ENCODE results near the gene RIN2. TPM values are rescaled to one million over a fixed set of nuclear protein-coding genes. Genes with fewer than 3 reads are reported as not detected.
"Not testable (repeated sequence)": the region's sequence is repeated elsewhere in the genome, so short reads cannot be mapped to it uniquely, and the experiment has no call there.

RIN2 gene
- total RNA-seq, 1 donor: 55.7 TPM

- Histone ChIP-seq H3K27me3 (ENCODE audit: insufficient read depth, low read length) (no peaks in the 10 kb centered on the region), H3K9me3 (ENCODE audit: low read depth, low read length) (no peaks in the 10 kb centered on the region), H3K4me1 (ENCODE audit: insufficient read depth, low read length) (no peaks in the 10 kb centered on the region), H3K4me2 (ENCODE audit: insufficient read depth, low read length) (no peak overlapping the region), H3K27ac (ENCODE audit: low read depth, low read length) (no peak overlapping the region), H3K4me3 (ENCODE audit: insufficient read depth, low read length) (no peak overlapping the region), H2AFZ (ENCODE audit: low read length) (no peak overlapping the region), H3K79me2 (ENCODE audit: insufficient read depth, low read length) (peaks cover 2% of the 10 kb centered on the region), H4K20me1 (ENCODE audit: insufficient read depth, low read length) (no peaks in the 10 kb centered on the region), H3K36me3 (ENCODE audit: insufficient read depth, low read length) (peaks cover 16% of the 10 kb centered on the region)
- no peak for DNase-seq (ENCODE audit: insufficient read length, low spot score, missing footprints)
- TF ChIP-seq CTCF (IDR thresholded peaks at IDR 0.05; ENCODE audit: extremely low read depth, low read depth, low read length): no peak
Measured at GRCh38 chr20:19799325-19799724, 41.3 kb downstream of the RIN2 start.

DNA sequence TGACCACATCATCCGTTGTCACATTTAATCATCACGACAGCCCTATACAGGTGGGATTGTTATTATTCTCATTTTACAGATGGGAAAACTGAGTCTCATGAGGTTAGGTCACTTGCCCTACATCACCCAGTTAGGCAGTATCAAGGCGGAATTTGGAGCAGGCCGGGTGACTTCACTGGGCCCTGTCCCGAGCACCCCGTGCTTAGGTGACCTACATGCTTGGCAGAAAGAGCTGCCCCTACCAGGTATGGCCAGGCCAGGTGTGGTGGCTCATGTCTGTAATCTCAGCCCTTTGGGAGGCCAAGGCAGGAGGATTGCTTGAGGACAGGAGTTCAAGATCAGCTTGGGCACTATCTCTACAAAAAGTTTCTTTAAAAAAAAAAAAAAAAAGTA, 44.0 kb downstream of the RIN2 start:
- Histone ChIP-seq H3K4me1 (ENCODE audit: insufficient read depth, low read length) (peaks cover 7% of the 10 kb centered on the region), H2AFZ (ENCODE audit: low read length) (no peak overlapping the region), H3K4me3 (ENCODE audit: insufficient read depth, low read length) (no peak overlapping the region), H3K27me3 (ENCODE audit: insufficient read depth, low read length) (no peaks in the 10 kb centered on the region), H4K20me1 (ENCODE audit: insufficient read depth, low read length) (no peaks in the 10 kb centered on the region), H3K79me2 (ENCODE audit: insufficient read depth, low read length) (no peaks in the 10 kb centered on the region), H3K36me3 (ENCODE audit: insufficient read depth, low read length) (peaks cover 21% of the 10 kb centered on the region), H3K9me3 (ENCODE audit: low read depth, low read length) (no peaks in the 10 kb centered on the region), H3K4me2 (ENCODE audit: insufficient read depth, low read length) (no peak overlapping the region), H3K27ac (ENCODE audit: low read depth, low read length) (no peak overlapping the region)
- no peak for TF ChIP-seq CTCF (IDR thresholded peaks at IDR 0.05; ENCODE audit: extremely low read depth, low read depth, low read length)
- no peak for DNase-seq (ENCODE audit: insufficient read length, low spot score, missing footprints)

DNA sequence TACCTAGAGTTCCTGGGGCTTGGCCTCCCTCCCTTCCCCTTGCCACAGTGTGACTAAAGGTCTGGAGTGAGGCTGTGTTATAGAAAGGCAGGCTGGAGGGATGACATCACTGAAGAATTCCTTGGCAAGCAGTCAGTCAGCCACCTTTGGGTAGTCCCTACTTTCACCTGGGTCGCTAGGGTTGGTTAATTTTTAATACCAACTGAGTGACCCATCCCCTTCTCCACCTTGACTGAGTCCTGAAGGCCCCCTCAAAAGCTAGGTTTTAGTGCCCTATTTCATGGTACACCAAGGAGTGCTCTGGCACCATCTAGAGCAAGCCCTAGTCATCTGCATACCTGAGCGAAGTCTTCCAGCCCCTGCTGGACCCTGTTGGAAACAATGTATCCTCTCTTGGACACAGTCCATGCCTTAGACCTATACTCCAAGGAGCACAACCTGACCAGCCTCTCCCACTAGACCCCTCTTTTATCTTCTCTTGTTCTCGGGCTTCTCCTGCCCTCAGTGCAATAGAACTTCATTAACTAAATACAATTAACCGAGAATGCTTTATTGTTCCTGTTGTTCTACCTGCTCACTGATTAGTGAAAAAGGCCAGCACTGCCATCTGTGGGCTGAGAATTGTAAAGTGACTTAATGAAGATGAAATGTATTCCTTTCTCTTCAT, 44.6 kb downstream of the RIN2 start:
- Histone ChIP-seq H3K36me3 (ENCODE audit: insufficient read depth, low read length) (peaks cover 21% of the 10 kb centered on the region), H3K27ac (ENCODE audit: low read depth, low read length) (no peak overlapping the region)
- no peak for DNase-seq (ENCODE audit: insufficient read length, low spot score, missing footprints)

DNA sequence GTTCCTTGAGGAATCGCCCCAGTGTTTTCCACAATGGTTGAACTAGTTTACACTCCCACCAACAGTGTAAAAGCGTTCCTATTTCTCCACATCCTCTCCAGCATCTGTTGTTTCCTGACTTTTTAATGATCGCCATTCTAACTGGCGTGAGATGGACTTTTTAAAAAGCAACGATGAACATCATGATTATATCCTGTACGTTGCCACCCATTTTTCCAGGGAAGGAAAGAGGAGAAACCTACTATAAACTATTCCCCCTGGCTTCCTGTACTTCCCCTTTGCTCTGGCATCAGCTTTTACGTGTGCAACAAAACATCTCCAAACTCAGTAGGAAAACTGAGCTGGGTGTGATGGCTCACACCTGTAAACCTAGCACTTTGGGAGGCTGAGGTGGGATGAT, 48.2 kb downstream of the RIN2 start:
- H3K79me2 ChIP-seq (ENCODE audit: insufficient read depth, low read length); H4K20me1 ChIP-seq (ENCODE audit: insufficient read depth, low read length); DNase-seq (ENCODE audit: insufficient read length, low spot score, missing footprints); H2AFZ ChIP-seq (ENCODE audit: low read length); H3K4me3 ChIP-seq (ENCODE audit: insufficient read depth, low read length); H3K27me3 ChIP-seq (ENCODE audit: insufficient read depth, low read length); H3K4me2 ChIP-seq (ENCODE audit: insufficient read depth, low read length); H3K9me3 ChIP-seq (ENCODE audit: low read depth, low read length); H3K27ac ChIP-seq (ENCODE audit: low read depth, low read length): not testable (repeated sequence)
- H3K4me1 ChIP-seq (ENCODE audit: insufficient read depth, low read length): peaks cover 10% of the 10 kb centered on the region
- peaks cover 16% of the 10 kb centered on the region for H3K36me3 ChIP-seq (ENCODE audit: insufficient read depth, low read length)

More for the DNA sequence above, 44.6 kb downstream of the RIN2 start:
- Histone ChIP-seq H3K9me3 (ENCODE audit: low read depth, low read length) (no peaks in the 10 kb centered on the region), H4K20me1 (ENCODE audit: insufficient read depth, low read length) (no peaks in the 10 kb centered on the region), H3K4me3 (ENCODE audit: insufficient read depth, low read length) (no peak overlapping the region), H3K4me1 (ENCODE audit: insufficient read depth, low read length) (peaks cover 10% of the 10 kb centered on the region), H2AFZ (ENCODE audit: low read length) (no peak overlapping the region), H3K4me2 (ENCODE audit: insufficient read depth, low read length) (no peak overlapping the region), H3K79me2 (ENCODE audit: insufficient read depth, low read length) (no peaks in the 10 kb centered on the region), H3K27me3 (ENCODE audit: insufficient read depth, low read length) (no peaks in the 10 kb centered on the region)
- TF ChIP-seq CTCF (IDR thresholded peaks at IDR 0.05; ENCODE audit: extremely low read depth, low read depth, low read length): no peak
